Measurements from ENCODE around the gene SERPINB7.

SERPINB7 gene

GRCh38 chr18:63850636-63851035, 75.4 kb downstream of the SERPINB7 start:
- DNase-seq, result no peak
